ENCODE measurements around the gene CHM.
"Not testable (repeated sequence)": the region's sequence is repeated elsewhere in the genome, so short reads cannot be mapped to it uniquely, and the experiment has no call there.

Gene CHM

GRCh38 chrX:85996555-85996954 is 50.8 kb downstream of the CHM start:
- DNase-seq, result no peak

- DNase-seq, result no peak
Observed at GRCh38 chrX:85995641-85996040, 51.7 kb downstream of the CHM start.

GRCh38 chrX:85994797-85995196 is 52.6 kb downstream of the CHM start:
- no peak for DNase-seq

- no peak for DNase-seq
Observed at GRCh38 chrX:85994228-85994627, 53.1 kb downstream of the CHM start.

GRCh38 chrX:85993539-85994197 is 53.7 kb downstream of the CHM start:
- no peak for DNase-seq

- no peak for DNase-seq
Observed at GRCh38 chrX:85992811-85993229, 54.5 kb downstream of the CHM start.

GRCh38 chrX:85988353-85988752 is 59.0 kb downstream of the CHM start:
- no peak for DNase-seq

GRCh38 chrX:85980286-85980685 is 67.1 kb downstream of the CHM start:
- DNase-seq, result no peak

- no peak for DNase-seq
Observed at GRCh38 chrX:85977218-85977617, 70.1 kb downstream of the CHM start.

GRCh38 chrX:85972351-85972750 is 75.0 kb downstream of the CHM start:
- DNase-seq, result not testable (repeated sequence)

GRCh38 chrX:85964744-85965143 is 82.6 kb downstream of the CHM start:
- DNase-seq, result no peak

GRCh38 chrX:85963736-85964135 is 83.6 kb downstream of the CHM start:
- DNase-seq, result no peak

- no peak for DNase-seq
Observed at GRCh38 chrX:85955510-85955909, 91.8 kb downstream of the CHM start.

- not testable (repeated sequence) for DNase-seq
Observed at GRCh38 chrX:85944751-85945150, 102.6 kb downstream of the CHM start.

- DNase-seq, result no peak
Observed at GRCh38 chrX:85941275-85941674, 106.1 kb downstream of the CHM start.

- not testable (repeated sequence) for DNase-seq
Observed at GRCh38 chrX:85939942-85940341, 107.4 kb downstream of the CHM start.

- not testable (repeated sequence) for DNase-seq
Observed at GRCh38 chrX:85934399-85934798, 113.0 kb downstream of the CHM start.

GRCh38 chrX:85930099-85930498 is 117.3 kb downstream of the CHM start:
- no peak for DNase-seq

GRCh38 chrX:85928606-85929005 is 118.8 kb downstream of the CHM start:
- no peak for DNase-seq

GRCh38 chrX:85927740-85928139 is 119.6 kb downstream of the CHM start:
- no peak for DNase-seq

- DNase-seq, result no peak
Observed at GRCh38 chrX:85922821-85923220, 124.5 kb downstream of the CHM start.

- not testable (repeated sequence) for DNase-seq
Observed at GRCh38 chrX:85916656-85917280, 130.6 kb downstream of the CHM start.

GRCh38 chrX:85914431-85914830 is 132.9 kb downstream of the CHM start:
- no peak for DNase-seq

GRCh38 chrX:85907316-85907715 is 140.0 kb downstream of the CHM start:
- no peak for DNase-seq

GRCh38 chrX:85906399-85906798 is 141.0 kb downstream of the CHM start:
- DNase-seq, result no peak
